Thyroid gland (tissue), 4 donors: ENCODE results near the gene HECW1. TPM values are rescaled to one million over a fixed set of nuclear protein-coding genes. Genes with fewer than 3 reads are reported as not detected.

Source experiments
- DNase-seq, 2 donors: peaks; one replicate each; pipeline ENCODE4 v3.0.0-alpha.2; 2019
- H3K27ac ChIP-seq, 3 donors: fragments of 200-600 bp; sonication (generic); 1 replicate in 2 of 3; 2 replicates in 1 of 3; pipeline ENCODE4 v1.5.1; 2016 to 2019; ENCODE audit warnings: mild to moderate bottlenecking in 1 of 3, moderate library complexity in 1 of 3
- H3K27me3 ChIP-seq: fragments of 200-600 bp; sonication (generic); one replicate; pipeline ENCODE4 v1.5.1; 2019
- H3K36me3 ChIP-seq, 2 donors: fragments of 200-600 bp; sonication (generic); one replicate each; pipeline ENCODE4 v1.5.1; 2016 to 2019
- H3K4me1 ChIP-seq, 2 donors: fragments of 200-600 bp; sonication (generic); one replicate each; pipeline ENCODE4 v1.5.1; 2017 to 2019
- H3K4me3 ChIP-seq, 3 donors: fragments of 200-600 bp; sonication (generic); replicated peaks in 1 of 3; 1 replicate in 2 of 3; 2 replicates in 1 of 3; pipeline ENCODE4 v1.5.1; 2016; ENCODE audit warnings: mild to moderate bottlenecking in 1 of 3
- H3K9me3 ChIP-seq: fragments of 200-600 bp; sonication (generic); one replicate; pipeline ENCODE4 v1.5.1; 2017
- CTCF ChIP-seq, 6 experiments: fragments of 200-600 bp in 3 of 6; fragments of 450-650 bp in 3 of 6; sonication (generic) in 3 of 6; IDR thresholded peaks; one replicate each; pipeline ENCODE4 v1.5.1; 2016 to 2019; ENCODE audit warnings: antibody characterized with exemption in 6 of 6, mild to moderate bottlenecking in 2 of 6, inconsistent platforms in 1 of 6, moderate library complexity in 1 of 6
- POLR2A ChIP-seq, 2 donors: fragments of 450-650 bp; IDR thresholded peaks; one replicate each; pipeline ENCODE4 v1.6.1; 2017; ENCODE audit warnings: antibody characterized with exemption in 2 of 2, mild to moderate bottlenecking in 2 of 2, moderate library complexity in 1 of 2
- WGBS, 2 donors: methylation state at CpG; one replicate each; pipeline ENCODE4 v1.1.5; 2017; 5-methylcytosine and 5-hydroxymethylcytosine counted together
- intact Hi-C: fragments of 100-400 bp; cut with DNase I; formaldehyde crosslinking; loops from one replicate; pipeline ENCODE4 v1.15.1; 2023
- total RNA-seq, 4 donors: library from RNA; depleted of rRNA; stranded (reverse); fragments of >200 nt; gene quantifications; one replicate each; pipeline ENCODE4 v1.2.3, GENCODE V29; 2016

HECW1 gene
- total RNA-seq, 4 donors from 2014 or later = 0.67 to 4.7 (median 2.3) TPM

DNA sequence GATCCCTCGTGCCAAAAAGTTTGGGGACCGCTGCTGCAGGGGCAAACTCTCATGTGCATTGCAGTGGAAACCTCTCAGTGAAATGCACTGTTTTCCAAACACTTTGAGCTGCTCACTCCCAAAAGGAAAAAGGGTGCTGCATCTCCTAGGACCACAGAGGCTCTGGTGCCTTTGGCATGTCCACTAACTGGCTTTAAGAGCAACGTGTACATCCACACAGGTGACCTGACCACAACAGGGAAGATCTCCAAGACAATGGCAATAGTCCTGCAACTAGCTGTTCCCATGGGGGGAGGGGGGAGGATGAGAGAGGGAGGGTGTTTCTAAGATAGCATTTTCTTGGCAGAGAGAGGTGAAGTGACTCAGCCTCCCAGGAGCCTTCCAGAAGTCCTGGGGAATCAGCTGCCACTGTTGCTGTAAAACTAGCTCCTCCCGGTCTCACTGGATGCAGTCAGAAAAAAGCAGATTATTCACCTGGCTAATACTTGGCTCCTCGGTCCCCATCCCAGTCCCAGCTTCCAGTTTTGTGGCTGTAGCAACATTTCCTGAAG, 181.7 kb downstream of the HECW1 start:
- no peak for DNase-seq
- TF ChIP-seq CTCF (IDR thresholded peaks at IDR 0.05) (no peak), POLR2A (IDR thresholded peaks at IDR 0.05) (no peak)
- intact Hi-C loops = no loop called here
- Histone ChIP-seq H3K9me3 (no peaks in the 10 kb centered on the region), H3K4me1 (no peaks in the 10 kb centered on the region), H3K27me3 (no peaks in the 10 kb centered on the region), H3K36me3 (no peaks in the 10 kb centered on the region), H3K4me3 (no peak overlapping the region), H3K27ac (no peak overlapping the region)
- WGBS, 2 donors = 45 to 51% methylated on average over 5 of the region's 5 CpGs

DNA sequence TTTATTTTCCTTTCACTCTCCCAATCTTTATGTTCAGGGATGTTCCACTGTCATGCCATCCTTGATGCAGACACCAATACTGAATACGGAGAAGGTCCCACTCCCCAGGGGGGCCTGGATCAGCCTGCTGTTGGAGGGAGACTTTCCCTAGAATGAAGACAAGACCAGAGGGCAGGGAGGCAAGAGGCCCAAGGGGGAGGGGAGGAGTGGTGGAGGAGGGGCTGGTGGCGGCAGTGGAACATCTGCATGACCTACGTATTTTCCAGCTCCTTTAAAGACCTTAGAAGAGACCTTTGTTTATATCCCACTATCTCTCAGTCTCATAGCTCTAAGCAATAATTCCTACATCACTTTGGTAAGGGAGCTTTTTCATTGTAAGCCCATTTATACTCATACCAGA, 183.0 kb downstream of the HECW1 start:
- H3K27me3 ChIP-seq = no peaks in the 10 kb centered on the region
- TF ChIP-seq POLR2A (IDR thresholded peaks at IDR 0.05) = no peak
- WGBS, 2 donors = 76 to 89% methylated on average over 3 of the region's 3 CpGs
- H3K4me3 ChIP-seq = no peak overlapping the region
- no peaks in the 10 kb centered on the region for H3K36me3 ChIP-seq
- H3K4me1 ChIP-seq = no peaks in the 10 kb centered on the region
- no peak overlapping the region for H3K27ac ChIP-seq
- no peaks in the 10 kb centered on the region for H3K9me3 ChIP-seq
- intact Hi-C loops = no loop called here
- DNase-seq = no peak

DNA sequence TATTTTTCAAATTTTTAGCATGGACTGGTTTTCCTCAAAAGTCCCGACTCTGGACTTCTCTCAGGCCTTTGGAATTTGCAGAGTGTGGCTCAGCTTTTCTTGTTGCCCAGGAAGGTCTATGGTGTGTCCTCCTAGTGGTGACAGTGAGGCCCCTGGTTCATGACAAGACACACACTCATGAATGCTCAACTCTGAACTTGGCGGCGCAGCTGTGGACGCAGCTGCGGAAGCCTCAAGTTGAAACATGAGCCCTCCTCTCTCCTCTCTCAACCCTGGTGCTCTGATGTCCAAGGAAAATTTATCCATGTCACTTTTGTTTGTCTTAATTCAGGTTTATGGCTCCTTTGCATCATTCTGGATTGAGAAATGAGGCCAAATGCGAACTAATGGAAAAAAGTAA, 183.9 kb downstream of the HECW1 start:
- intact Hi-C loops = no loop called here
- Histone ChIP-seq H3K4me3 (no peak overlapping the region), H3K9me3 (no peaks in the 10 kb centered on the region), H3K27me3 (no peaks in the 10 kb centered on the region), H3K27ac (no peak overlapping the region), H3K36me3 (no peaks in the 10 kb centered on the region), H3K4me1 (no peaks in the 10 kb centered on the region)
- no peak for DNase-seq
- WGBS, 2 donors = 72 to 84% methylated on average over 6 of the region's 6 CpGs
- TF ChIP-seq CTCF (IDR thresholded peaks at IDR 0.05) (no peak), POLR2A (IDR thresholded peaks at IDR 0.05) (no peak)

DNA sequence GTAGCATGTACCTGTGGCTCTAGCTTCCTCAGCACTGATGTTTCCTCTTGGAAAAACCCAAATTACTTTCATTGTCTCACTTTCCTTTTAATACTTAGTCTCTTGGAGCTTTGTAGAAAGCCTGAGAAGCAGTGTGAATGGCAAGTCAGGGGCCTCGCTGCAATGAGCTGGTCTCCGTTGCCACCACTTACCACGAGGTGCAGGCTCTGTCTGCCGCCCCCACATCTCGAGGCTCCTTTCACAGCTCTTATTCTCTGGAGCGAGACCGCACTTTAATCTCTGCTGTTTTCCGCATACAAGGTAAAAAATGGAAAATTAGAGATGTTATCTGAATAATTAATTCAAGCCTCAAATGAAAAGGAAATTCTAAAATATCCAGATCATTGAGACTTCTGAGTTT, 186.2 kb downstream of the HECW1 start:
- no peaks in the 10 kb centered on the region for H3K27me3 ChIP-seq
- 84 to 88% methylated on average over 8 of the region's 8 CpGs for WGBS, 2 donors
- intact Hi-C loops = no loop called here
- H3K4me1 ChIP-seq = no peaks in the 10 kb centered on the region
- DNase-seq = no peak
- no peak overlapping the region for H3K4me3 ChIP-seq
- H3K9me3 ChIP-seq = no peaks in the 10 kb centered on the region
- no peak overlapping the region for H3K27ac ChIP-seq
- no peaks in the 10 kb centered on the region for H3K36me3 ChIP-seq
- TF ChIP-seq POLR2A (IDR thresholded peaks at IDR 0.05) (no peak), CTCF (IDR thresholded peaks at IDR 0.05) (no peak)

- WGBS, 2 donors = 85 to 92% methylated on average over 3 of the region's 3 CpGs
- no peak for TF ChIP-seq POLR2A (IDR thresholded peaks at IDR 0.05)
- no peak for TF ChIP-seq CTCF (IDR thresholded peaks at IDR 0.05)
- intact Hi-C loops = no loop called here
Measured at GRCh38 chr7:43300121-43300520, 187.7 kb downstream of the HECW1 start.

More at GRCh38 chr7:43300121-43300520, 187.7 kb downstream of the HECW1 start:
- Histone ChIP-seq H3K36me3 (no peaks in the 10 kb centered on the region), H3K27ac (no peak overlapping the region), H3K4me1 (no peaks in the 10 kb centered on the region), H3K27me3 (no peaks in the 10 kb centered on the region), H3K4me3 (no peak overlapping the region), H3K9me3 (no peaks in the 10 kb centered on the region)
- no peak for DNase-seq
